ENCODE measurements around the gene ATP6V1C2. TPM values are rescaled to one million over a fixed set of nuclear protein-coding genes. Genes with fewer than 3 reads are reported as not detected.
"Not testable (repeated sequence)": the region's sequence is repeated elsewhere in the genome, so short reads cannot be mapped to it uniquely, and the experiment has no call there.

Gene ATP6V1C2
- total and polyA plus RNA-seq, 2 donors from 2014 or later = 4.2 to 38.0 TPM

GRCh38 chr2:10814142-10814541 lies 92.7 kb downstream of the ATP6V1C2 start:
- no peaks in the 10 kb centered on the region for H3K36me3 ChIP-seq (ENCODE audit: control insufficient read depth in 2 of 3, insufficient read depth in 3 of 3, low read length in 3 of 3)
- TF ChIP-seq CTCF (IDR thresholded peaks at IDR 0.05; ENCODE audit: borderline replicate concordance, extremely low read depth, insufficient read depth) = no peak
- intact Hi-C loops (cut with DNase I) = no loop called here
- no peak overlapping the region for H3K4me3 ChIP-seq (ENCODE audit: low read length in 3 of 3)
- H3K27me3 ChIP-seq (ENCODE audit: control insufficient read depth, insufficient read depth, low read length) = no peaks in the 10 kb centered on the region
- FAIRE-seq (no peak), DNase-seq (no peak)
- H3K9me3 ChIP-seq (ENCODE audit: control insufficient read depth in 2 of 3, insufficient read depth in 1 of 3, low read length in 3 of 3) = no peaks in the 10 kb centered on the region
- H3K9ac ChIP-seq (ENCODE audit: low read length in 3 of 3) = no peak overlapping the region
- H3K4me1 ChIP-seq (ENCODE audit: control insufficient read depth in 2 of 3, insufficient read depth in 2 of 3, low read depth in 1 of 3, low read length in 3 of 3) = peaks cover 0 to 9% (median 0%) of the 10 kb centered on the region in 3 donors
- no peak overlapping the region for H3K27ac ChIP-seq (ENCODE audit: low read depth in 2 of 2, low read length in 2 of 2)

GRCh38 chr2:10814571-10815331 lies 93.3 kb downstream of the ATP6V1C2 start:
- no peak for TF ChIP-seq CTCF (IDR thresholded peaks at IDR 0.05; ENCODE audit: borderline replicate concordance, extremely low read depth, insufficient read depth)
- no peaks in the 10 kb centered on the region for H3K9me3 ChIP-seq (ENCODE audit: control insufficient read depth in 2 of 3, insufficient read depth in 1 of 3, low read length in 3 of 3)
- no peak overlapping the region for H3K27ac ChIP-seq (ENCODE audit: low read depth in 2 of 2, low read length in 2 of 2)
- FAIRE-seq (no peak), DNase-seq (peak in 1 of 5 donors; percentile 32)
- no peaks in the 10 kb centered on the region for H3K27me3 ChIP-seq (ENCODE audit: control insufficient read depth, insufficient read depth, low read length)
- intact Hi-C loops (cut with DNase I) = no loop called here
- H3K4me1 ChIP-seq (ENCODE audit: control insufficient read depth in 2 of 3, insufficient read depth in 2 of 3, low read depth in 1 of 3, low read length in 3 of 3) = peaks cover 0 to 9% (median 0%) of the 10 kb centered on the region in 3 donors
- H3K4me3 ChIP-seq (ENCODE audit: low read length in 3 of 3) = no peak overlapping the region
- H3K9ac ChIP-seq (ENCODE audit: low read length in 3 of 3) = no peak overlapping the region
- H3K36me3 ChIP-seq (ENCODE audit: control insufficient read depth in 2 of 3, insufficient read depth in 3 of 3, low read length in 3 of 3) = no peaks in the 10 kb centered on the region

GRCh38 chr2:10817413-10817812 lies 96.0 kb downstream of the ATP6V1C2 start:
- Histone ChIP-seq H3K27ac (ENCODE audit: low read depth in 2 of 2, low read length in 2 of 2) (no peak overlapping the region), H3K9me3 (ENCODE audit: control insufficient read depth in 2 of 3, insufficient read depth in 1 of 3, low read length in 3 of 3) (no peaks in the 10 kb centered on the region), H3K36me3 (ENCODE audit: control insufficient read depth in 2 of 3, insufficient read depth in 3 of 3, low read length in 3 of 3) (no peaks in the 10 kb centered on the region), H3K4me1 (ENCODE audit: control insufficient read depth in 2 of 3, insufficient read depth in 2 of 3, low read depth in 1 of 3, low read length in 3 of 3) (no peaks in the 10 kb centered on the region), H3K27me3 (ENCODE audit: control insufficient read depth, insufficient read depth, low read length) (no peaks in the 10 kb centered on the region), H3K4me3 (ENCODE audit: low read length in 3 of 3) (no peak overlapping the region), H3K9ac (ENCODE audit: low read length in 3 of 3) (no peak overlapping the region)
- no peak for TF ChIP-seq CTCF (IDR thresholded peaks at IDR 0.05; ENCODE audit: borderline replicate concordance, extremely low read depth, insufficient read depth)
- no peak for FAIRE-seq
- DNase-seq = peak in 2 of 5 donors; percentile 37 to 41
- intact Hi-C loops (cut with DNase I) = no loop called here

GRCh38 chr2:10818305-10818704 lies 96.9 kb downstream of the ATP6V1C2 start:
- H3K4me3 ChIP-seq (ENCODE audit: low read length in 3 of 3); H3K9me3 ChIP-seq (ENCODE audit: control insufficient read depth in 2 of 3, insufficient read depth in 1 of 3, low read length in 3 of 3); H3K4me1 ChIP-seq (ENCODE audit: control insufficient read depth in 2 of 3, insufficient read depth in 2 of 3, low read depth in 1 of 3, low read length in 3 of 3); H3K36me3 ChIP-seq (ENCODE audit: control insufficient read depth in 2 of 3, insufficient read depth in 3 of 3, low read length in 3 of 3); H3K27ac ChIP-seq (ENCODE audit: low read depth in 2 of 2, low read length in 2 of 2); H3K27me3 ChIP-seq (ENCODE audit: control insufficient read depth, insufficient read depth, low read length); H3K9ac ChIP-seq (ENCODE audit: low read length in 3 of 3); intact Hi-C loops (cut with DNase I); FAIRE-seq; DNase-seq: not testable (repeated sequence)

All from kidney (tissue), 14 donors.